A549 (cell line): ENCODE results near the gene INSM1.

ENCODE experiments used
- JUN ChIP-seq, 2 experiments: fragments of >200 bp; sonication (Bioruptor Twin); formaldehyde crosslinking; IDR thresholded peaks; 2 replicates in 1 of 2; 3 replicates in 1 of 2; pipeline ENCODE4 v1.6.1; 2016 to 2017
- TF ChIP-seq, protein P1 (sequence below): fragments of >200 bp; sonication (Bioruptor Twin); formaldehyde crosslinking; IDR thresholded peaks from 3 replicates; pipeline ENCODE4 v1.5.1; 2016

DNA sequence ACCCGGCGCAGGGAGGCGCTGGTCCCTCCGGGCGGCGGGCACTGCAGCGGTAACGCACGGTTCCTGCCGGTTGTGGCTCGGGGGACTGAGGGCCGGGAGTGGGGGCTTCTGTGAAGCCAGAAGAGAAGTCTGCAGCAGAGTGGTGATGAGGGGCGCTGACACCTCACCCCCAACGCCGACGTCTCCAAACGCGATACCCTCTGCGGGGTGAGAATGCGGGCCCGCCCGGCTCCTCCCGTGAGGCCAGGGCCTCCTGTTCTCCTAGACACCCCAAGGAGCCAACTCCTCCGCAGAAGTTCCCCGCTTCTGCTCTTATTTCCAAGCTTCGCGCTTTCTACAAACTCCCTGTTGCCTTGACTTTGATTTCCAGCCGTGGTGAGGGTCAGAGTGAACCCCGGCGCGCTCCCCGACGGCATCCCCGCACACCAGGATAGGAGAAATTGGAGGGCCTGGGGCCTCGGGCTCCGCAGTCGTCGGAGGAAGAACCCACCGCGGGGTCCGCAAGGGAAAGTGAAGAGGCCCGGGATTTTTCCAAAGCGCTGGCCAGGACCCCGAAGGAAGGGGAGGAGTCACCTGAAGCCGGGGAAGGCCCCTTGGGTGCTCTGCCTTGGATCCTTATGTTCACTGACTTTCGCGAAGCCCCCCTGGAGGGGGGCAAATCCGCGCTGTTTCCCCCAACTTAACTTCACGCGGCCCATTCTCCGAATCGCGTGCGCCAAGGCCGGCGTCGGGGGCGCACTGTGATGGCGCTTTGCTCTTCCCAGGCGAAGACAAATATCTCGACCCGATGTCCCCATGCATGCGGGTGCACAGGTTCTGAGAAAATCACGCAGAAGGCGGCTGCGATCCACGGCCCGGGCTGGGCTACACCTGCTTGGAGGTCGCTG lies 3.1 kb upstream of the INSM1 start:
- TF ChIP-seq, protein P1, sequence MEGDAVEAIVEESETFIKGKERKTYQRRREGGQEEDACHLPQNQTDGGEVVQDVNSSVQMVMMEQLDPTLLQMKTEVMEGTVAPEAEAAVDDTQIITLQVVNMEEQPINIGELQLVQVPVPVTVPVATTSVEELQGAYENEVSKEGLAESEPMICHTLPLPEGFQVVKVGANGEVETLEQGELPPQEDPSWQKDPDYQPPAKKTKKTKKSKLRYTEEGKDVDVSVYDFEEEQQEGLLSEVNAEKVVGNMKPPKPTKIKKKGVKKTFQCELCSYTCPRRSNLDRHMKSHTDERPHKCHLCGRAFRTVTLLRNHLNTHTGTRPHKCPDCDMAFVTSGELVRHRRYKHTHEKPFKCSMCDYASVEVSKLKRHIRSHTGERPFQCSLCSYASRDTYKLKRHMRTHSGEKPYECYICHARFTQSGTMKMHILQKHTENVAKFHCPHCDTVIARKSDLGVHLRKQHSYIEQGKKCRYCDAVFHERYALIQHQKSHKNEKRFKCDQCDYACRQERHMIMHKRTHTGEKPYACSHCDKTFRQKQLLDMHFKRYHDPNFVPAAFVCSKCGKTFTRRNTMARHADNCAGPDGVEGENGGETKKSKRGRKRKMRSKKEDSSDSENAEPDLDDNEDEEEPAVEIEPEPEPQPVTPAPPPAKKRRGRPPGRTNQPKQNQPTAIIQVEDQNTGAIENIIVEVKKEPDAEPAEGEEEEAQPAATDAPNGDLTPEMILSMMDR, result no peak
- no peak for TF ChIP-seq JUN (IDR thresholded peaks at IDR 0.05)
